SU-DHL-6 (cell line): ENCODE measurements around the gene ID2.

Source experiments
- H2AFZ ChIP-seq: fragments of 200-600 bp; sonication (generic); 2 replicates; pipeline ENCODE4 v1.6.1; 2014; ENCODE audit warnings: low read depth, mild to moderate bottlenecking, moderate library complexity, mixed read lengths, antibody characterized with exemption, low read length; ENCODE audit not compliant: severe bottlenecking
- H3F3A ChIP-seq: fragments of 200-600 bp; shearing (Covaris generic); 2 replicates; pipeline ENCODE4 v1.6.0; 2016; ENCODE audit warnings: antibody characterized with exemption, mild to moderate bottlenecking; ENCODE audit not compliant: insufficient read depth
- H3K27ac ChIP-seq: fragments of 200-600 bp; sonication (generic); 2 replicates; pipeline ENCODE4 v1.5.1; 2016; ENCODE audit warnings: low read depth, mild to moderate bottlenecking, low read length, moderate library complexity, mixed read lengths
- H3K27me3 ChIP-seq: fragments of 200-600 bp; sonication (generic), shearing (Covaris generic); 2 replicates; pipeline ENCODE4 v1.6.0; 2014; ENCODE audit warnings: mild to moderate bottlenecking, low read length
- H3K36me3 ChIP-seq: fragments of 200-600 bp; sonication (generic); 2 replicates; pipeline ENCODE4 v1.6.1; 2014; ENCODE audit warnings: mild to moderate bottlenecking, low read length, mixed read lengths
- H3K4me2 ChIP-seq: fragments of 300-600, 200-600 bp; shearing (Covaris generic), sonication (generic); 2 replicates; pipeline ENCODE4 v1.6.0; 2014; ENCODE audit warnings: low read length, low read depth, mild to moderate bottlenecking; ENCODE audit not compliant: poor library complexity, severe bottlenecking
- H3K4me3 ChIP-seq: fragments of 200-600 bp; sonication (generic); 2 replicates; pipeline ENCODE4 v1.5.1; 2014; ENCODE audit warnings: antibody characterized with exemption, low read length, mild to moderate bottlenecking, mixed read lengths; ENCODE audit not compliant: insufficient read depth, poor library complexity, severe bottlenecking
- H3K79me2 ChIP-seq: fragments of 200-600 bp; sonication (generic); 2 replicates; pipeline ENCODE4 v1.6.1; 2014; ENCODE audit warnings: mild to moderate bottlenecking, low read length, moderate library complexity; ENCODE audit not compliant: insufficient read depth
- H3K9ac ChIP-seq: fragments of 200-600 bp; sonication (generic); 2 replicates; pipeline ENCODE4 v1.7.0; 2014; ENCODE audit warnings: mild to moderate bottlenecking, low read length
- H3K9me2 ChIP-seq: fragments of 200-600 bp; sonication (generic); replicated peaks from 2 replicates; pipeline ENCODE4 v1.6.1; 2014; ENCODE audit warnings: low read length; ENCODE audit not compliant: insufficient read depth
- H3K9me3 ChIP-seq: fragments of 200-600 bp; sonication (generic); 2 replicates; pipeline ENCODE4 v1.6.1; 2014; ENCODE audit warnings: low read length, mixed read lengths; ENCODE audit not compliant: insufficient read depth
- H4K20me1 ChIP-seq: fragments of 200-600 bp; sonication (generic); 2 replicates; pipeline ENCODE4 v1.6.1; 2014; ENCODE audit warnings: low read depth, mild to moderate bottlenecking, antibody characterized with exemption, low read length, moderate library complexity, mixed read lengths
- CTCF ChIP-seq: fragments of 200-600 bp; sonication (generic); IDR thresholded peaks from one replicate; pipeline ENCODE4 v1.5.1; 2017; ENCODE audit warnings: antibody characterized with exemption, mild to moderate bottlenecking, low read length, moderate library complexity; ENCODE audit not compliant: insufficient read depth, poor library complexity, severe bottlenecking
- EZH2phosphoT487 ChIP-seq: fragments of 200-600 bp; sonication (generic), shearing (Covaris generic); conservative IDR thresholded peaks from 2 replicates; pipeline ENCODE4 v1.6.1; 2018; ENCODE audit warnings: mild to moderate bottlenecking, antibody characterized with exemption, low read length, moderate library complexity, mixed read lengths

The ID2 gene

DNA sequence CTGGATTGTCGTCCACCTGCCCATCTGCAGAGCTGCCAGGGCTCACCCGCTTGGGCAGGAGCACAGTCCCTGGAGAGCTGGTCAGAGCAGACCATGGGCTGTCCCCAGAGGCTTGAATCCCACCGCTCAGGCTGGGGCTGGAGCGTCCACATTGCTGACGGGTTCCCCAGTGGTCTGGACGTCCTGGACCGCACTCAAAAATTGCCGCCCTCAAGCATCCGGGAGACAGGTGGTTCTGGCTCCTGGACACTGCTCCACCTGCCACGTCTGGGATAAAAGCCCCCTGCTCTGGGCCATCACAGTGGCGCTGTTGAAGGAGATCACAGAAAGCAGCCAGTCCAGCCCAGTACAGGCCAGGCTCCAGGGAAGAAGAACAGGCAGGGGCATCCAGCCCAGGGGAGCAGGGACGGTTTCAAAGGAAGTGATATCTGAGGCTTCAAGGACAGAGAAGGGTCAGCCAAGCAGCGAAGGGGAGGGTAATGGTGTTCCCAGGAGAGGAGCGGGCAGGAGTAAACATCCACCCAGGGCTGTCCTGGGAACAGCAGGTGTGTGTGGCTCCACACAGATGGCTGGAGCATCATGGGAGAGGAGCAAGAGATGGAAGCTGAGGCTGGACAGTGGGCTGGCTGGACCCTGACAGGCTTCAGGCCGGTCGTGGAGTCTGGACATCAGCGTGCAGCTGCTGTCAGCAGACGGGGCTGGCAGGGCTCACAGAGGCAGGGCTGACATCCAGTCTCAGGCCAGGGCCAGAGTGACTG is 21.9 kb upstream of the ID2 start:
- Histone ChIP-seq H3K36me3 (no peaks in the 10 kb centered on the region), H3K27me3 (no peaks in the 10 kb centered on the region), H3K27ac (no peak overlapping the region), H3K9me3 (no peaks in the 10 kb centered on the region), H3K79me2 (no peaks in the 10 kb centered on the region), H3F3A (no peaks in the 10 kb centered on the region), H3K9me2 (no peaks in the 10 kb centered on the region), H3K4me2 (no peak overlapping the region), H3K9ac (no peak overlapping the region), H4K20me1 (no peaks in the 10 kb centered on the region), H3K4me3 (no peak overlapping the region), H2AFZ (no peak overlapping the region)
- no peak for TF ChIP-seq CTCF

DNA sequence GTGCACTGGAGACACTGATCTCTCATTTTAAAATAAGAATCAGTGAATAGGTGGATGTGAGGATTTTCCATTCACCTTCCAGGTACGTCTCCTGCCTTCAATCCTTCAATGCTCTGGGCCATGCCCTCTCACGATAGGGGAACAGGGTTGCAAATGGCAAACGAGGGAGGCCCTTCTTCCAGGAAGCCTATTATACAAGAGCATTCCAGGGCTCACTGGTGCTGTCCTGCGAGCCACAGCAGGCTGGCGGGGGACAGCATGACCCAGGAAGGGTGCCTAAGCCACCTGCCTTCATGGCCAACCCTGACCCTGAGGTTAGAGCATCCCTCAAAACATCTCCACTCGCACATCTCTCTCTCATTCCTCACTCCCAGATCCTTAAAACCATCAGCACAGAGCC is 20.6 kb upstream of the ID2 start:
- Histone ChIP-seq H3K9me2 (no peaks in the 10 kb centered on the region), H4K20me1 (no peaks in the 10 kb centered on the region), H3K36me3 (no peaks in the 10 kb centered on the region), H3K9ac (no peak overlapping the region), H3K27ac (no peak overlapping the region), H2AFZ (no peak overlapping the region), H3K4me2 (no peak overlapping the region), H3K79me2 (no peaks in the 10 kb centered on the region), H3K9me3 (no peaks in the 10 kb centered on the region), H3F3A (no peaks in the 10 kb centered on the region), H3K27me3 (no peaks in the 10 kb centered on the region), H3K4me3 (no peak overlapping the region)
- TF ChIP-seq CTCF (no peak), EZH2phosphoT487 (no peak)

- H3K9me3 ChIP-seq = no peaks in the 10 kb centered on the region
- TF ChIP-seq EZH2phosphoT487 (no peak), CTCF (no peak)
- no peaks in the 10 kb centered on the region for H4K20me1 ChIP-seq
- H3K4me2 ChIP-seq = no peak overlapping the region
- no peaks in the 10 kb centered on the region for H3F3A ChIP-seq
- no peaks in the 10 kb centered on the region for H3K27me3 ChIP-seq
- no peaks in the 10 kb centered on the region for H3K9me2 ChIP-seq
- no peak overlapping the region for H3K9ac ChIP-seq
- no peaks in the 10 kb centered on the region for H3K79me2 ChIP-seq
- H3K4me3 ChIP-seq = no peak overlapping the region
- H3K36me3 ChIP-seq = no peaks in the 10 kb centered on the region
- no peak overlapping the region for H2AFZ ChIP-seq
- no peak overlapping the region for H3K27ac ChIP-seq
These were observed 20.1 kb upstream of the ID2 start for GRCh38 chr2:8661736-8662135.
